Measurements from ENCODE around the gene POU3F2.

DNA sequence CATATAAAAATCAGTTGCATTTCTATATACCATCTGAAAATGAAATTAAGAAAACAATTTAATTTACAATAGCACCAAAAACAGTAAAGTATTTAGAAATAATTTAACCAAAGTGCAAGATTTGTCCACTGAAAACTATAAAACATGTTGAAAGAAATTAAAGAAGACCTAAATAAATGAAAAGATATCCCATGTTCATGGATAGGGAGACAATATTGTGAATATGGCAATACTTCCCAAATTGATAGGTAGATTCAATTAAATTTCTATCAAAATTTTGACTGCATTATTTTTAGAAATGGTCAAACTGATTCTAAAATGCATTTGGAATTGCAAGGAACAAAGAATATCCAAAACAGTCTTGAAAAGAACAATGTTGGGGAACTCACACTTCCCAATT lies 17.6 kb upstream of the POU3F2 start:
- TF ChIP-seq, protein P1, sequence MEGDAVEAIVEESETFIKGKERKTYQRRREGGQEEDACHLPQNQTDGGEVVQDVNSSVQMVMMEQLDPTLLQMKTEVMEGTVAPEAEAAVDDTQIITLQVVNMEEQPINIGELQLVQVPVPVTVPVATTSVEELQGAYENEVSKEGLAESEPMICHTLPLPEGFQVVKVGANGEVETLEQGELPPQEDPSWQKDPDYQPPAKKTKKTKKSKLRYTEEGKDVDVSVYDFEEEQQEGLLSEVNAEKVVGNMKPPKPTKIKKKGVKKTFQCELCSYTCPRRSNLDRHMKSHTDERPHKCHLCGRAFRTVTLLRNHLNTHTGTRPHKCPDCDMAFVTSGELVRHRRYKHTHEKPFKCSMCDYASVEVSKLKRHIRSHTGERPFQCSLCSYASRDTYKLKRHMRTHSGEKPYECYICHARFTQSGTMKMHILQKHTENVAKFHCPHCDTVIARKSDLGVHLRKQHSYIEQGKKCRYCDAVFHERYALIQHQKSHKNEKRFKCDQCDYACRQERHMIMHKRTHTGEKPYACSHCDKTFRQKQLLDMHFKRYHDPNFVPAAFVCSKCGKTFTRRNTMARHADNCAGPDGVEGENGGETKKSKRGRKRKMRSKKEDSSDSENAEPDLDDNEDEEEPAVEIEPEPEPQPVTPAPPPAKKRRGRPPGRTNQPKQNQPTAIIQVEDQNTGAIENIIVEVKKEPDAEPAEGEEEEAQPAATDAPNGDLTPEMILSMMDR (IDR thresholded peaks at IDR 0.05), result no peak
- no peak for TF ChIP-seq POLR2A (IDR thresholded peaks at IDR 0.05)
